ENCODE results near the gene SLC10A3.

- peak; percentile 62; the same call in 1 of the 2 replicates for TF ChIP-seq PRDM4 (tag by site-specific recombination; IDR thresholded peaks at IDR 0.05)
- TF ChIP-seq ZNF280C (tag by site-specific recombination; IDR thresholded peaks at IDR 0.05), result no peak
- no peak; the same call in 1 of the 2 replicates for TF ChIP-seq CTCF (tag by site-specific recombination; IDR thresholded peaks at IDR 0.05)
Measured at GRCh38 chrX:154526901-154527675, 36.7 kb upstream of the SLC10A3 start.

All from HEK293 (cell line).